Measurements from ENCODE around the gene DACH1.
A peak's percentile ranks its signal among the peaks of the same experiment; 100 is the strongest.
"Not testable (repeated sequence)": the region's sequence is repeated elsewhere in the genome, so short reads cannot be mapped to it uniquely, and the experiment has no call there.

DACH1 gene

DNA sequence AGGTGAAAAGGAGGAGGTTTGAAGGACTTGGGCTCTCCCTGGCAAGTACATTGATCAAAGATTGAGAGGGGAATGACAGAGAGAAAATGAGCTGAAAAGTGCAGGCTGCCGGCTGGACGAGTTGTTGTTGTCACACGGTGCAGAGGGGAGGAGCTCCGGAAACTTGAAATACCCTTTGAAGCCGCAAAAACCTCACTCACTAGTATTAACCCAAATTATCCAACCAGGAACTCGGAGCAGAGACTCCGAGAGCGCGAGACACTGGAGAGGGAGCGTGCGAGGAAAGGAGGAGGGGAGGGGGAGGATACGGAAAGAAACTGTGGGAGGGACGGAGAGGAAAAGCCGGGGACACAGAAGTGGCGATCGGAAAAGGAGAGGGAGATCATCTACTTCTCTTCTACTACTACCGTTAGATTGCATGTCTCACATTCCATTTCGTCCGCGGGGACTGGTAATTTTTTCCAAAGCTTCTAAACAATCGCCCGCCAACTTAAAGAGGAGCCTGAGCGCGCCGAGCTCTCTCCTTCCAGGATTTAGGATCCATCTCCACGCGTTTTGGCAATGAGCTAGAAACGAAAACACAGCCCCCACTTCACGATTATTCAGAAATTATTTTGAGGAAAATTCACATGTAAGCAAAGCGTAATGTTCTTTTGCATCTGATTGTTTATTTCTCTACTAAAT lies at the start of gene DACH1:
TSS of gene DACH1 (minus strand) at position 74 of the 684 bp plus-strand sequence.
- DNase-seq (ENCODE audit: low read depth in 2 of 2), result peak; percentile 50 to 62
- TF ChIP-seq, protein P1, sequence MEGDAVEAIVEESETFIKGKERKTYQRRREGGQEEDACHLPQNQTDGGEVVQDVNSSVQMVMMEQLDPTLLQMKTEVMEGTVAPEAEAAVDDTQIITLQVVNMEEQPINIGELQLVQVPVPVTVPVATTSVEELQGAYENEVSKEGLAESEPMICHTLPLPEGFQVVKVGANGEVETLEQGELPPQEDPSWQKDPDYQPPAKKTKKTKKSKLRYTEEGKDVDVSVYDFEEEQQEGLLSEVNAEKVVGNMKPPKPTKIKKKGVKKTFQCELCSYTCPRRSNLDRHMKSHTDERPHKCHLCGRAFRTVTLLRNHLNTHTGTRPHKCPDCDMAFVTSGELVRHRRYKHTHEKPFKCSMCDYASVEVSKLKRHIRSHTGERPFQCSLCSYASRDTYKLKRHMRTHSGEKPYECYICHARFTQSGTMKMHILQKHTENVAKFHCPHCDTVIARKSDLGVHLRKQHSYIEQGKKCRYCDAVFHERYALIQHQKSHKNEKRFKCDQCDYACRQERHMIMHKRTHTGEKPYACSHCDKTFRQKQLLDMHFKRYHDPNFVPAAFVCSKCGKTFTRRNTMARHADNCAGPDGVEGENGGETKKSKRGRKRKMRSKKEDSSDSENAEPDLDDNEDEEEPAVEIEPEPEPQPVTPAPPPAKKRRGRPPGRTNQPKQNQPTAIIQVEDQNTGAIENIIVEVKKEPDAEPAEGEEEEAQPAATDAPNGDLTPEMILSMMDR (IDR thresholded peaks at IDR 0.05; ENCODE audit: low read depth, low read length), result no peak
- H3K4me3 ChIP-seq (replicated peaks in 1 of 2; ENCODE audit: low read depth in 2 of 2, low read length in 2 of 2), result peak within 1 kb of the TSS; percentile 50 to 55

DNA sequence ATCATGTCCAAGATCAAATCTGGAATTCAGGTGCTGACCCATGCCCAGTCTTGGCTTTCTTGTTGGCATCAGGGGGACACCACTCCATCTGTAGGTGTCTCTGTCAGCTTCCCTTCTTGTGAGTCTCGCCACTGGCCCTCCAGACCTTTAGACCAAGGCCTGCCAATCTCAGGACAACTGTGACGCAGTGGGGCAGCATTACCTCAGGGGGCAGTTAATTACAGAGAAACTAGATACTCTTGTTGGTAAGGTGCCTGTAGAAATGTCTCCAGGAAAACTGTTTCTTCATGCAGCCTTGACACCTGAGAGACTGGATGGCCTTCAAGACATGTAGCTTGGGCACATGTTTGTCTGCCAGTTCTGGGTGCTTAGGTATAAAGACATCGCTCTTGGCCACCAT lies 46.7 kb upstream of the DACH1 start:
- no peak overlapping the region for H3K4me3 ChIP-seq (replicated peaks in 1 of 2; ENCODE audit: low read depth in 2 of 2, low read length in 2 of 2)
- no peak for DNase-seq (ENCODE audit: low read depth in 2 of 2)
- TF ChIP-seq, protein P1 (IDR thresholded peaks at IDR 0.05; ENCODE audit: low read depth, low read length), result no peak

DNA sequence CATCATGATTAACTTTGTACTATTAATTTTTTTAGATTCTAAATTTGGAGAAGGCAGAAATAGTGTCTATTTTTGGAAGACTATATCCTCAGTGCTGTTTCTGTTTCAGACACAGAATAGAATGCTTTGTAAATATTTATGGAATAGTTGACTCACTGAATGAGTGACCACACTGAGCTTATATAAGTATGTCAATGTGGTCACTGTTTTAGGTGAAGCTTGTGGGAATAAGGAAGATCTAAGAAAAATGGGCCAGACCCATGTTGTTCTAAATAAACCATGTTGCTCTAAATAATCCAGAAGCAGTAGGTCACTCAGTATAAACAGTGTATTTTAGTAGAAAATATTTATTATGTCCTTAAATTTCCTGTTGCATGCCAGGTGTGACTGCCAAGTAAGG lies 45.5 kb upstream of the DACH1 start:
- TF ChIP-seq, protein P1 (IDR thresholded peaks at IDR 0.05; ENCODE audit: low read depth, low read length), result no peak
- peak in 1 of 2 donors; percentile 2 for DNase-seq (ENCODE audit: low read depth in 2 of 2)
- no peak overlapping the region for H3K4me3 ChIP-seq (replicated peaks in 1 of 2; ENCODE audit: low read depth in 2 of 2, low read length in 2 of 2)

DNA sequence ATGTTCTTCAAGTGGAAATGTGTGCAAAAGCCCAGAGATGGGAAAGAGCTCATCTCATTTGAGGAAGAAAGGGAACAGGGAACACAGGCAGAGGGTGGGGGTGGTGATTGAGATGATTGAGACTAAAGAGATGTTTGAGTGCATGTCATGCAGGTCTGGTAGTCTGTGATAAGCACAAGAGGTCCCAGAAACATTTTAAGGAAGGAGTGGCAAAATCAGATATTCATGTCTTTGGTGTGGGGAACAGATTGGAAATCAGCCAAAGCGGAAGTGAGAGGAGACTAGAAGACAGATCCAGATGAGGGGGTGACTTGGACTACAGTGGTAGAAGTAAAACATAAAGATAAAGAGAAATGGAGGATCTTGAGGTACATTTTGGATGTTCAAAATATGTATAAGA lies 39.4 kb upstream of the DACH1 start:
- no peak for DNase-seq (ENCODE audit: low read depth in 2 of 2)
- TF ChIP-seq, protein P1 (IDR thresholded peaks at IDR 0.05; ENCODE audit: low read depth, low read length), result no peak
- no peak overlapping the region for H3K4me3 ChIP-seq (replicated peaks in 1 of 2; ENCODE audit: low read depth in 2 of 2, low read length in 2 of 2)

DNA sequence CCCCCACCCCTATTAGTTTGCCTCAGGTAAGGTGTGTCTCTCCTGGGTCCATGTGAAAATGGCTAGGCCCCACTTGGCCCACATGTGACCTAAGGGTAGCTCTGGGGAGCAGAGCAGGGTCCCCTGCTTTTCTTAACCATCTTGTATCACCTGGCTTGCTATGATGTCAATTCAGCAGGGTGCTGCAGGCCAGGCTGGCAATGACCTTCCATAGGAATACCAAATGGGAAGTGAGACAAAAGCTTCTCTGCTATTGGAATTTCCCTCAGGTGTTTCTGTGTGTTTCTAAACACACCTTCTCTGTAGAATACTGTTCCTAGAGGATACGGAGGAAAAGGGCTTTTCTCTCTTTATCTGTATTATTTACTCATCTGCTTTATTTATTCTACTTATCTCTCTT lies 35.7 kb upstream of the DACH1 start:
- H3K4me3 ChIP-seq (replicated peaks in 1 of 2; ENCODE audit: low read depth in 2 of 2, low read length in 2 of 2), result no peak overlapping the region
- DNase-seq (ENCODE audit: low read depth in 2 of 2), result no peak
- TF ChIP-seq, protein P1 (IDR thresholded peaks at IDR 0.05; ENCODE audit: low read depth, low read length), result no peak

DNA sequence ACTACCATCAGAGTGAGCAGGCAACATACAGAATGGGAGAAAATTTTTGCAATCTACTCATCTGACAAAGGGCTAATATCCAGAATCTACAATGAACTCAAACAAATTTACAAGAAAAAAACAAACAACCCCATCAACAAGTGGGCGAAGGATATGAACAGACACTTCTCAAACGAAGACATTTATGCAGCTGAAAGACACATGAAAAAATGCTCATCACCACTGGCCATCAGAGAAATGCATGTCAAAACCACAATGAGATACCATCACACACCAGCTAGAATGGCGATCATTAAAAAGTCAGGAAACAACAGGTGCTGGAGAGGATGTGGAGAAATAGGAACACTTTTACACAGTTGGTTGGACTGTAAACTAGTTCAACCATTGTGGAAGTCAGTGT lies 26.5 kb upstream of the DACH1 start:
- not testable (repeated sequence) for DNase-seq (ENCODE audit: low read depth in 2 of 2); H3K4me3 ChIP-seq (replicated peaks in 1 of 2; ENCODE audit: low read depth in 2 of 2, low read length in 2 of 2)

DNA sequence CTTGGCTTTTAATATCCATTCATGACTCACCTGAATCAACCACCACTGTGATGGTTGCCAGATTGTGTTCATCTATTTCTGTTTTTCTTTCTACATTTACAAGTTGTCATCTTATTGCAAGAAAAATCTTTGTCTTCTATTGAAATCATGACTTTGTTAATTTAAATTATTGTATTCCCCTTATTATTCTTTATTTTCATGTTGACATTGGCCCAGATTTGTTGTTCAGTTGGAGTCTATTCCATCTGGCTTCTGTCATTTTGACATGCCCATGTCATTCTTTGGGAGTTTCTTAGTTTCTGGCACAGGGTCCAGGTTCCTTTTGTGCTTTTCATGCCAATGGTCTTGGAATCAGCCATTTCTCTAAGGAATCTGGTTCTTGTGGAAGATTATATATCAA lies 19.9 kb upstream of the DACH1 start:
- DNase-seq (ENCODE audit: low read depth in 2 of 2), result no peak
- no peak overlapping the region for H3K4me3 ChIP-seq (replicated peaks in 1 of 2; ENCODE audit: low read depth in 2 of 2, low read length in 2 of 2)
- TF ChIP-seq, protein P1 (IDR thresholded peaks at IDR 0.05; ENCODE audit: low read depth, low read length), result no peak
